Glomerular endothelial cell (primary cell): ENCODE data around the gene HBS1L. TPM values are rescaled to one million over a fixed set of nuclear protein-coding genes. Genes with fewer than 3 reads are reported as not detected.

Experiments used
- DNase-seq: peaks from one replicate; pipeline ENCODE4 v3.0.0-alpha.2; 2011; ENCODE audit warnings: low read depth, low spot score; ENCODE audit errors: extremely low read depth
- total RNA-seq: library from RNA; depleted of rRNA; stranded (reverse); fragments of >200 nt; gene quantifications from 2 replicates; pipeline ENCODE4 v1.2.3, GENCODE V29; 2015

The HBS1L gene
- total RNA-seq, 1 donor from 2014 or later = 42.1 TPM

DNA sequence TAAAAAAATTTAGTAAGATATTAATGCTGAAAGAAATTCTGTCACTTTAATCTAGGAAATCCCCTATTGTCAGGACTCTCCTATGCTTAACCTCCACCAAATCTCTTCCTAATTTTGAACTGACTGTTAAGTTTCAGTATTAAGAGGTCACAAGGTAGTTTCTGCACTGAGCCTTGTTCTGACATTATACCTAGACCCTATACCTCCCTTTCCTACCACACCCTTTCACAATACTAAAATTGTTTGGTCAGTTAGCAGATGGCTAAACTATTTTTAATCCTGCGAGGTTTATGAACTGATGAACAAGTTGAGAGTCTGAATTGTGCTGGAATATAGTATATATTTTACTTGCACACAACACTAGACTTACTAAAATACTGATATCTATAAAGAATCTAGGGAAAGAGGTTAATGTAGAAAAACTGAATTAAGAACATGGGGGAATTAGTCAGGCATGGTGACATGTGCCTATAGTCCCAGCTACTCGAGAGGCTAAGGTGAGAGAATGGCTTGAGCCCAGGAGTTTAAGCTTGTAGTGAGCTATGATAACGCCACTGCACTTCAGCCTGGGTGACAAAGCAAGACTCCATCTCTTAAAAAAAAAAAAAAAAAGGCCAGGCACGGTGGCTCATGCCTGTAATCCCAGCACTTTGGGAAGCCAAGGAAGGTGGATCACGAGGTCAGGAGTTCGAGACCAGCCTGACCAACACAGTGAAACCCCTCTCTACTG lies 51.5 kb downstream of the HBS1L start:
- no peak for DNase-seq

DNA sequence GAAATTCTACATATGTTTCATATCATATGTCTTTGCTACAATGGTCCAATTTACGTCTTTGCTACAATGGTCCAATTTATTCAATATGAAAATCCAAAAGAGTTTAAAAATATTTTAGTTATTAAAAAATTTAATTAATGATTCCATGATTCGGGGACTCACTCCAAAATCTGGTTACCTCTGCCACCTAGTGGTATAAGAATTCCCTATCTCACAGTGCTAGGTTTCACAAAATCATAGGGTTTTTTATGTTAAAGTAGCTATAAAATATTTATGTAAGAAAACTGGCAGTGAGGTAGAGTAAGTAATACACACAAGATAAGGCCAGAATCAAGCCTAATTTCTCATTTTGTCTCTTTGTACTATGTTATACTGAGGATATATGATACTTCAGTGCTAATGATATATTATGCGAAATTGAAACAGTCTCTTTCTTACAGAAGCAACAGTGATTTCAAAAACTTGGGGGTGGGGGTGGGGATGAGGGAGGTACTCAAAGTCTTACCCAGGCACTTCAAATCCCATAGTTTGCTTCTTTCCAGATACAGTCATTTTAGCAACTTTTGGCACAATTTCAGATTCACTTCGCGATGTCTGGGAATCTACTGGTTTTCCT lies 52.3 kb downstream of the HBS1L start:
- no peak for DNase-seq

DNA sequence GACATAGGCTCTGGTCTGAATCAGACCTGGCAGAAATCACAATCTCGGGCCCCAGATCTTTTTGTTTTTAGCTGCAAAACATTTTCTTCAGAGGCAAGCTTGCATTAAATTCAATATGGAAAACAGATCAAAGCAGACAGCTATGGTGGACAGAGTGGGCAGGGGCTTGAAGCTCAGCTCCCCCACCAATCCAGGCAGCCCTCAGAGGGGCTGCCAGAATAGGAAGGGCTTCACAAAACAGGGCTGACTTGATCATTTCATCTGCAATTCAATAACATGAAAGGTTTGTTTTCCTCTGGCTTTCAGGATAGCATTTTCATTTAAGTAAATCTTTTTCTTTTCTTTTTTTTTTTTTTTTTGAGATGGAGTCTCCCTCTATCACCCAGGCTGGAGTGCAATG lies 55.5 kb downstream of the HBS1L start:
- DNase-seq = no peak

DNA sequence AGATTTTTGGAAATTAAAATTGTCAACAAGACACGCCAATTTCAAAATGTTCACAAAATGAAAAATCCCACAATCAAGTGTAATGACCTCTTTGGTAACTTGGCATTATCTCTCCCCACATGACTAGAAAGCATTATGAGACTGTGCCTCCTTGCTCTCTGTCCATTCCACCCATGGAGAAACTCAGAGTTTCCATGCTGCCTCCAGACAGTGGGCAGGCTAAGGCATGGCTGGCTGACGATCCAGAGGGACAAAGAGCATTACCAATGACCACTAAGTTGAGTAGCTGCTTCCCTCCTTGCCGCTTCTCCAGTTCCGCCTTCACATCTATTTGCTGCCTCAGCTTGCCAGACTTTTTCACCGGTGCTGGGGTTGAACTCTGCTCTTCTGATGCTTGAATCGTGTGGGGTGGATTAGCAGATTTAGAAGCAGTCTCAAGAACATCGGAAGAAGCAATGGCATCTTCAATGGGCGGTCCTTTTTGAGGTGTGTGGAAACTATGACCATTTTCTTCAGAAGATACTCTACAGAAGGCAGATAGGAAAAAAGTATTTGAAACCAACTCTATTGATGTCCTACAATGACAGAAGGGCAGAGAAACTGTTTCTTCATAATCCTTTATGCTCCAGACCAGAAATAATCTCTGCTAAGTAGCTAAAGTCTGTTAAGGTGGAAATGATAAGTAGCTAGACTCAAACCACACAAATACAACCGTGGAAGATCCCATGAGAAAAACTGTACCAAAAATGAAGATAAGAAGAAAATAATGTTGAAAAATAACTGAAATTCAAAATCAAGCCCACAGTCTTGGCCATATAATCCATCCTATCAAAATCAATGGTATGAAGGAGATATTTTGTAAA lies 57.3 kb downstream of the HBS1L start:
- no peak for DNase-seq

DNA sequence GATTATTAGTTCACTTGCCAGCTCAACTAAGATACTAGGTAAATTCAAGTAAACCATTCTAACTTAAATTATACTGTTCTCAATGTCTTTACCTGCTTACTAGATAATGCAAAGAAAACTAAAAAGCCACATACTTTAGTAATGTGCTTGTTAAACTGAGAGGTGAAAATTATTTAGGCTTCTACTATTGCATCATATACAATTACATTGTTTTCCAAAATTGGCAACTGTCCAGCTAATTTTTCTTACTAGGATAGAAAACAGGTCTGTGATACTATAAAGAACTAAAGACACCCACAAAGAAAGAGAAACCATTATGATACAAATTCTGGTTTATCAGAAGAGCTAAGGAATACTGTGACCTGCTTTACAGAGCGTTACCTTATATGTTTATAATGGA lies 59.1 kb downstream of the HBS1L start:
- DNase-seq = no peak

DNA sequence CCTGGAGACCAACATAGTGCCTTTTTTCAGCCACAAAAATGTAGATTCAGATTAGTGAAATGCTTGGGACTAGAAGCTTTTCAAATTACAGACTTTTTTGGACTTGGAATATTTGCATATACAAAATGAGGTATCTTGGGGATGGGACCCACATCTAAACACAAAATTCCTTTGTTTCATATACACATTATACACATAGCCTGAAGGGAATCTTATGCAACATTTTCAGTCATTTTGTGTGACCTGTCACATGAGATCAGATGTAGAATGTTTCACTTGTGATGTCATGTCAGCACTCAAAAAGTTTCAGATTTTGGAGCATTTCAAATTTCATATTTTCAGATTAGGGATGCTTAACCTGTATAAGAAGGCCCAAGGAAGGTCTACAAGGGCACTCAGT lies 60.2 kb downstream of the HBS1L start:
- DNase-seq = no peak

DNA sequence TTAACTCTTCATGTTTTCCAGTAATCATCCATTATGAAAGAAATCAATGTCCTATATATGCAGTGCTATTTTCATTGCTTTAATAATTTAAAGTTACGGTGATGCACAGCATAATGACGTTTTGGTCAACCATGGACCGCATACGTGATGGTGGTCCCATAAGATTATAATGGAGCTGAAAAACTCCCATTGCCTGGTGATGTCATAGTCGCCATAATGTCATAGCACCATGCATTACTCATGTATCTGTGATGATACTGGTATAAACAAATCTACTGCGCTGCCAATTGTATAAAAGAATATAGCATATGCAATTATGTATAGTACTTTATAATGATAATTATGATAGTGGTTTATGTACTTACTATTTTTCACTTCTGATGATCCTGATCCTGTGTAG lies 62.5 kb downstream of the HBS1L start:
- no peak for DNase-seq

DNA sequence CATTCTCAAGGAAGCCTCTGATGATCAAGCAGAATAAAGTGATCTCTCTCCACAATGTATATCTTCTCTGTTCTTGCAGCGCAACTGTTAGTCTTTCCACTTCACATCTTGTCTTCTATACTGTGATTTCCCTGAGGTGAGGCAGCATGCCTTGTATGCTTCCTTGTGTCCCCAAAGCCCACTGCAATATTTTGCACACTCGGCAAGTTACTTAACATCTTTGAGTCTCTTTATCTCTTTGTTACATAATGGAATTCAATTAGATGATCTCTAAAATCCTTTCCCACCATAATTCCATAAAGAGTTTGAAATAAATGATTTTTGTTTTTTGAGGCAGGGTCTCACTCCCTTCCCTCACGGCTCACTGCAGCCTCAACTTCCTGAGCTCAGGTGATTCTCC lies 64.4 kb downstream of the HBS1L start:
- no peak for DNase-seq

DNA sequence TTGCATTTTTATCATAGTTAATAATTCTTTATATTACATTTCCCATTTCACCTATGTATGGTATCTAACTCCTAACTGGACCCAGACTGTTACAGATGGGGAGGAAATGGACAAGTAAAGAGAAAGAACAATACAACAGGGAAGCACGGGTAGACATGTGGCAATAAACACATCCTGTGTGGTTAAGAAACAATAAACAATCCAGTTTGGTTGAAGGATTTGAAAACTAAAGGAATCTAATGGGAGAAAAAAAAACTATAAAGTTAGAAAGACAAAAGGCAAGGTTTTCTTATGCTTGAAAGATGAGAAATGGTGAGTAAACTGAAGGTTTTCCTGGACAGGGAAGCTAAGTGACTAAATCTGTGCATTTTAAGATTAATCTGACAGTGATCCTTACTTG lies 69.8 kb downstream of the HBS1L start:
- peak; percentile 27 for DNase-seq

DNA sequence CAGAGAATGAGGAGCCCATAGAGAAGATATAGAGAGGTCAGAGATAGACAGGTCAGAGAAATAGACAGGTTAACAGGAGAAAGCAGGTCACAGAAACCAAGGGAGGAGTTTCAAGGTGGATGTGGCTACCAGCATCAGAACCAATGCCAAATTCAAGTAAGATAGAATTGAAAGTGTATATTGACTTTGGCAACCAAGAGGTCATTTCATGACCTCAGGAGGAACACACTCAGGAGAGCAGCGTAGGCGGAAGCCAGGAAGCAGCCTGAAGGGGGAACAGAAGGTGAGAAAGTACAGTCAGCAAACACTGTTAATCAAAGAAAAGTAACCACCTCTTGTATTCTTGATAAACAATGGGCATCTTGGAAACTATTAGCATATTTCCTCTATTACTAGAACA lies 70.8 kb downstream of the HBS1L start:
- DNase-seq = no peak

DNA sequence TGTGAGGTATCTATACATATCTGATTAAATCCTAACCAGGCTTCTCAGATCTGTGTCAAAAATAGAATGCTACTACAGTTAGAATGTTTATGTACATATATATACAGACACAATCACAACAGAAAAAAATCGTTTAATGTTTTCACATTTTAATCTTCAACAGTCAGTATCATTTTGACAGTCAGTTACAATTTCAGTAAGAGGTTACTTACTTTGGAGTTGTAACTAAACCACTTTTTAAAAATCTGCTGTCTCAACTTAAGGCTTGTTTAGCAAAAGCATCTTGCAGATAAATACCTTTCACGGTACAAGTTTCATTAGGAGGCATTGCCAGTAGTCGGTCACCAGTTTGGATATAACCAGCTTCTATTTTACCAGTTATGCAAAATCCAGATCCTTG lies 72.5 kb downstream of the HBS1L start:
- DNase-seq = no peak

DNA sequence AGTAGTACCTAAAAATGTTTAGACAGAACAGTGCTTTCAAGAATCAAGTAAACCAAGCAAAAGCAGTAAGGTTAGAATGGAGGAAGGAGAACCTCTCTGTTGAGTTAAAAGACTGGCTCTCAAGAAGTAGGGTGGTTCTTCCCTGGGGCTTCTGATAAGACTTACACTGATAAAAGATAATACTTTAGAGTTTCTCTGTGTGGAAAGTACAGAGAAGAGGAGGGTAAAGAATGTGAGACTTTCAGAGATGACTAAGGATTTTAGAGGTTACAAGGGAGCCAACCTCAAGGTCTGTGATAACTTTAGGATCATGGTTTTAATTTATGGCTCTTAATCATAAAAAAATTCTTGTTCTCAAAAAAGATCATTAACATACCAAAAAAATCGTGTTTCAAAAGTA lies 73.8 kb downstream of the HBS1L start:
- no peak for DNase-seq

DNA sequence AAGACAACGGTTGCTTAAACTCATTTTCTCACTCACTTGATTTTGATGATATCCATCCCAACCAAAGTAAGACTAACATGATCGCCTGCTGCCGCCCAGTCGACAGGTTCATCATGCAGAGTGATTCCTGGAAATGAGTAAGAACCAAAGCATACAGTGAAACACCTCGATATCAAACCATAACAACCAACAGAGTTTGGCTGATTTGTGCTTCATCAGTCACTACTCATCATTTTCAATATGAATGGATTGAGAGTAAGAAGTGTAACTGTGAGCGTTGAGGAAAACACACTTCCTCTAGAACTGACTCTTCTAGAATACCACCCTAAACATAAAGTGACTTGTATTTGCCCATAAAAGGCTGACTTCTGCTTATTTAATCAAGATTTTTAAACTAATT lies 75.5 kb downstream of the HBS1L start:
- DNase-seq = no peak

DNA sequence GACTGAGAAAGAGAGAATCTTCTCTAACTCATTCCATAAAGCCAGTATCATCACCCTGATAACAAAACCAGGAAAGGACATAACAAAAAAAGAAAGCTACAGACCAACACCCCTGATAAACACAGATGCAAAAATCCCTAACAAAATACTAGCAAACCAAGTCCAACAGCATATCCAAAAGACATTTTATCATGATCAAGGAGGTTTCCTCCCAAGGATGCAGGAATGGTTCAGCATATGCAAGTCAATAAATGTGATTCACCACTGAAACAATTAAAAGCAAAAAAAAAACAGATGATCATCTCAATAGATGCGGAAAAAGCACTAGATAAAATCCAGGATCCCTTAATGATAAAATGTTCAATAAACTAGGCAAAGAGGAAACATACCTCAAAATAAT lies 80.3 kb downstream of the HBS1L start:
- no peak for DNase-seq

DNA sequence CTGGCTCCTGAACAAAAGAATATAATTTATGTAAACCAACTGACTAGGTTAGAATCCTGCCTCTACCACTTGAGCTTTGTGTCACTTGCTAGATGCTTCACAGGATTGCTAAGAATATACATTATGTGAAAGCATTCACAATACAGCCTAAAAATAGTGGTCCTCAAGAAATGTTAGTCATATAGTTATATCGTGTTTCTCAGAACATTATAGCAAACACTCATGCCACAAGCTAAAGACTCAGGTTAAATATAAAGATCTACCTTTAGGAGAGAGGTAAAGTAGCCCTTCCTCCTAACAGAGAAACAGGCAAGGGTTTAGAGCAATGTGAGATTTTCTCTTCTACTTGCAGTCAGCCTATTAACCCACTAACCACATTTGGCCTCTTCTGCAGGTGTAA lies 86.9 kb downstream of the HBS1L start:
- DNase-seq = no peak

DNA sequence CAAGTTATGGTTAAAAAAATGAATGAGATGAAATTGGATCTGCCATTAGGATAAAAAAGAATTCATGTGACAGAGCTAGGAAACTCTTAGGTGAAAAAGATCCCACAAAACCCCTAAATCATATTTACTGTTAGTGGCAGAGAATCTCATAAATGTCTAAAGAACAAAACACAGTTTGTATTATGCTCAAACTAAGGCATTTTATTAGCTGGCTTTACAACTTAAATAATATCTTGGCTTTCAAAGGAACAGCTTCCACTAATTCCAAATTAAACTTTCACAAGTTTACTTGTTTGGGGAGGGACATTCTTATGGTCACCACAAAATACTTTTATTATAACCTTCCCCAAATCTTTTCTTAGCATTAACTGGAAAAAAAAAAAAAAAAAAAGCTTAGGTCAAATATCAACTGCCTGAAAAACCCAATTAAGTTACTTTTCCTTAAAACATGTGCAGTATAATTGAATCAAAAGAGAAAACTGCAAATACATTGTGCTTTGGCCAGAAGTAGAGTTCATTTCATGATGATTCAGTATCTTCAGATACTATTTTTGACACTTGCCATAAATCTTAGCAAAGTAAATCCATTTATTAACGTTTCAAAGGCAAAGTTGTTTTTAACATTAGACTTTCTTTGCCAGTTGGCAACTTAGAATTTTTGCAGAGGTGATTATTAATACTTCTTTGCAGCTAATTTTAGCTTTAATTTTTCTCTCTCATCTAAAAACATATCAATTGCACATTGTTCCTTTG lies 90.0 kb downstream of the HBS1L start:
- DNase-seq = no peak

DNA sequence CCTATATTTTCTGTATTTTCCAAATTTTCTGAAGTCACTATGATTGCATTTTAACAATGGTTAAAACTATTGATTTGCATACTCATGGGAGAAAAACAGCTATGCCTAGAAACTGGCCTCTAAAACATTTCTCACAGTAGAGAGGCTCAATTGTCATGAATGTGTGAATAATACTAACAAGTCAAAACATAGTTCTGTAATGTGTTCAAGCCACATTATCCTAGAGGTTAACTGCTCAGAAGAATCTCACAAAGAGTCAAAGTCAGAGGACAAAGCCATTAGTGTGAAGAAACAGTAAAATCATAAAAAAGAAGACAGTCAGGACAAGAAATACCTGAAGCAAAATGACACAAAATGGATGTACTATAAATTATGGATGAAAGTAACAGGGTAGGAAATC lies 92.2 kb downstream of the HBS1L start:
- no peak for DNase-seq

DNA sequence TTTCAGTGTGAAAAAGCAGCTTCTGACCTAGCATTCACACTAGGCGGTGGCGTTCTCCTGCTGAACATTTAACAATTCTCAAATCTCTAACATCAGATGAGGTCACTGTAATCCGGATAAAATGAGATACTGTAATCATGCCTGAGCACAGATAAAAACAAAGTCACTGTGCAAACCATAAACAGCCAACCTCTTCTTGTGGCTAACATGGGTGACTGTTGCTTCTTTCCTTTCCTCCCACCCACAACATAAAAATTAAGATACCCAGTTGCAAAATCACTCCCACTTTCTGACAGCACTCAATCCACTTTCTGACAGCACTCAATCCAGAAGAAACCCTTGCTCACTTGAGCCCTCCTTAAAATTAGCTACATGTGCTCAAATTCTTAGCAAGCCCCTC lies 93.3 kb downstream of the HBS1L start:
- DNase-seq = no peak

DNA sequence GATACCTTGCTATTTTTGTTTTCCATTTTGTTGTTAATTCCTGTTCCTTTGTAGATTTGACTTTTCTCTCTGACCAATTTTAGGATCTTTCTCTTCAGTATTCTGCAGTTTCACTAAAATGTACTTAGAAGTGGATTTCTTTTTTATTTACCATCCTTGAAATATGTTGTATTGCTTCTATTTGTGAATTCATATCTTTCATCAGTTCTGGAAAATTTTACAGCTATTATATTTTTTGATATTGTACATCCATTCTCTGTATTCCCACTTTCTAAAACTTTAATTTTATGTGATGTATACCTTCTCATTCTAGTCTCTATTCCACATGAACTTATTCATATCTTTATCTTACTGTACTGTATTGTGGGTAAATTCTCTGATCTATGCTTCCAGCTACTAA lies 95.0 kb downstream of the HBS1L start:
- DNase-seq = no peak

DNA sequence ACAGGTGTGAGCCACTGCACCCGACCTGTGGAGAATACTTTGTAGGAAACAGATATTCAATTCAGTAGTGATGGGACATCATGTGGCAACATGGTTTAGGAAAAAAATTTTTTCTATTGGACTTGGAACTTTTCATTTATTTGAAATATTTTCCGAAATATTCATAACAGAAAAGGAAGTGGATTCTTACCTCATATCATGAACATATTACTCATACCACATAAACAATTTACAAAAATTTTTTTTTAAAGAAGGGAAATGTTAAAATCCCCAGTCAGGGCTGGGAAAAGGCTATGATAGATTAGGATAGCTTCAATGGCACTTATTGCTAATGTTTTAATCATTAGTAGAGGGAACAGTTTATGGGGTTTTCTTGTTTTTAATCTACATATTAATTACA lies 97.9 kb downstream of the HBS1L start:
- DNase-seq = no peak

DNA sequence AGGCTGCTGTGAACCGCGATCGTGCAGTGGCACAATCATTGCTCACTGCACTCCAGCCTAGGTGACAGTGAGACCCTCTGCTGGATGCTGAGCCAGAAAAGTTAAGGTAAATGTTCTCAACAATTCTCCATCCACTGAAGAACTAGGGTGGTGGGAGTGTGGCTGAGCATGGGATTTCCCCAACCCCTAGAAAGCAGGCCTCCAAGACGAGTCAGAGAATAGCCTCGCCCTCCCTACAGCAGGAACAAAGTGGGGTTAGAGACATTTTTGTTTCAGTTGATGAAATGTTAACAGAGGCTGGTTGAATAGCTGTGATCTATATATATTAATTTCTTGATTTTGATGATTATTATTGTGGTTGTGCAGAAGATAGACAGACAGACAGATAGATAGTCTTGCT lies 98.6 kb downstream of the HBS1L start:
- DNase-seq = no peak
